ENCODE data around the gene LMTK3.
A peak's percentile ranks its signal among the peaks of the same experiment; 100 is the strongest.

Gene LMTK3

GRCh38 chr19:48499316-48500090 is 12.1 kb downstream of the LMTK3 start:
- H3K36me3 Mint-ChIP-seq (ENCODE audit: low read depth), result no peaks in the 10 kb centered on the region
- H3K27ac Mint-ChIP-seq, result no peak overlapping the region
- H3K9me3 Mint-ChIP-seq, result no peaks in the 10 kb centered on the region
- peaks cover 22% of the 10 kb centered on the region for H3K27me3 Mint-ChIP-seq (ENCODE audit: low read depth, poor library complexity)
- TF ChIP-seq, protein P1, sequence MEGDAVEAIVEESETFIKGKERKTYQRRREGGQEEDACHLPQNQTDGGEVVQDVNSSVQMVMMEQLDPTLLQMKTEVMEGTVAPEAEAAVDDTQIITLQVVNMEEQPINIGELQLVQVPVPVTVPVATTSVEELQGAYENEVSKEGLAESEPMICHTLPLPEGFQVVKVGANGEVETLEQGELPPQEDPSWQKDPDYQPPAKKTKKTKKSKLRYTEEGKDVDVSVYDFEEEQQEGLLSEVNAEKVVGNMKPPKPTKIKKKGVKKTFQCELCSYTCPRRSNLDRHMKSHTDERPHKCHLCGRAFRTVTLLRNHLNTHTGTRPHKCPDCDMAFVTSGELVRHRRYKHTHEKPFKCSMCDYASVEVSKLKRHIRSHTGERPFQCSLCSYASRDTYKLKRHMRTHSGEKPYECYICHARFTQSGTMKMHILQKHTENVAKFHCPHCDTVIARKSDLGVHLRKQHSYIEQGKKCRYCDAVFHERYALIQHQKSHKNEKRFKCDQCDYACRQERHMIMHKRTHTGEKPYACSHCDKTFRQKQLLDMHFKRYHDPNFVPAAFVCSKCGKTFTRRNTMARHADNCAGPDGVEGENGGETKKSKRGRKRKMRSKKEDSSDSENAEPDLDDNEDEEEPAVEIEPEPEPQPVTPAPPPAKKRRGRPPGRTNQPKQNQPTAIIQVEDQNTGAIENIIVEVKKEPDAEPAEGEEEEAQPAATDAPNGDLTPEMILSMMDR (IDR thresholded peaks at IDR 0.05), result no peak
- H3K4me3 Mint-ChIP-seq, result peak overlapping the region; percentile 38
- DNase-seq, result no peak
- H3K4me1 Mint-ChIP-seq, result peaks cover 54% of the 10 kb centered on the region

DNA sequence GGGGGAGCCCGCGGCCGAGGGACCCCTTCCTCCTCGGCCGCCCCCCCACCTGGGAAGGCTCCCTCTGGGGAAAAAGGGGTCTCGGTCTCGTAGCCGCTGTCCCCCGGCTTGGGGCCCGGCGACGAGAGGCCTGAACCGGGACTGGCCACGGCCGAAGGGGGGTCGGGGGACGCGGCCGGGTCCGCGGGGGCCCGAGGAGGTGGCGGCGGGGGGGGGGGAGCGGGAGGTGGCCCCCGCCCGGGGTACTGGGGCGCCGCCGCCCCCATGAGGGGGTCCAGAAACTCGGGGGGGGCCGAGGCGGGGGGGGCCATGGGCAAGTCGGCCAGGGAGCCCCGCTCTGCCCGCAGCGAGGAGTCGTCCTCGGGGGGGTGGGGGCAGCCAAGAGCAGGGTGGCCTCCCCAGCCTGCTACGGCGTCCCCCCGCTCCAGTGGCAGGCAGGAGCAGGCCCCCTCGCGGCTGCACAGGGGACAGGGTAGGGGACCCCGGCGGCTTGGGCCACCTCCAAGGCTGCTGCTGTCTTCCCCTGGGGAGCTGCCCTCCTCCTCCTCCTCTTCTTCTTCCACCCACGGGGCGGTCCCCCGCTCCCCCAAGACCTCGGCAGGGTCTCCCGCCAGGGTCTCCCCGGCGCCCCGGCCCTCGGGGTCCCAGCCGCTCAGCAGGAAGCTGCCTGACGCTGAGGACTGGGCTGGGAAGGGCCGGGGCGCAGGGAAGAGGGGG is 12.9 kb downstream of the LMTK3 start:
- Mint-ChIP-seq H3K4me3 (no peak overlapping the region), H3K27me3 (ENCODE audit: low read depth, poor library complexity) (peaks cover 27% of the 10 kb centered on the region), H3K36me3 (ENCODE audit: low read depth) (no peaks in the 10 kb centered on the region), H3K27ac (no peak overlapping the region), H3K9me3 (no peaks in the 10 kb centered on the region), H3K4me1 (peaks cover 57% of the 10 kb centered on the region)
- TF ChIP-seq, protein P1 (IDR thresholded peaks at IDR 0.05), result no peak
- no peak for DNase-seq

- no peak overlapping the region for H3K27ac Mint-ChIP-seq
- H3K4me3 Mint-ChIP-seq, result no peak overlapping the region
- peaks cover 51% of the 10 kb centered on the region for H3K4me1 Mint-ChIP-seq
- TF ChIP-seq, protein P1 (IDR thresholded peaks at IDR 0.05), result no peak
- DNase-seq, result no peak
- peaks cover 23% of the 10 kb centered on the region for H3K27me3 Mint-ChIP-seq (ENCODE audit: low read depth, poor library complexity)
- no peaks in the 10 kb centered on the region for H3K36me3 Mint-ChIP-seq (ENCODE audit: low read depth)
- no peaks in the 10 kb centered on the region for H3K9me3 Mint-ChIP-seq
Observed at GRCh38 chr19:48497728-48498594, 13.7 kb downstream of the LMTK3 start.

DNA sequence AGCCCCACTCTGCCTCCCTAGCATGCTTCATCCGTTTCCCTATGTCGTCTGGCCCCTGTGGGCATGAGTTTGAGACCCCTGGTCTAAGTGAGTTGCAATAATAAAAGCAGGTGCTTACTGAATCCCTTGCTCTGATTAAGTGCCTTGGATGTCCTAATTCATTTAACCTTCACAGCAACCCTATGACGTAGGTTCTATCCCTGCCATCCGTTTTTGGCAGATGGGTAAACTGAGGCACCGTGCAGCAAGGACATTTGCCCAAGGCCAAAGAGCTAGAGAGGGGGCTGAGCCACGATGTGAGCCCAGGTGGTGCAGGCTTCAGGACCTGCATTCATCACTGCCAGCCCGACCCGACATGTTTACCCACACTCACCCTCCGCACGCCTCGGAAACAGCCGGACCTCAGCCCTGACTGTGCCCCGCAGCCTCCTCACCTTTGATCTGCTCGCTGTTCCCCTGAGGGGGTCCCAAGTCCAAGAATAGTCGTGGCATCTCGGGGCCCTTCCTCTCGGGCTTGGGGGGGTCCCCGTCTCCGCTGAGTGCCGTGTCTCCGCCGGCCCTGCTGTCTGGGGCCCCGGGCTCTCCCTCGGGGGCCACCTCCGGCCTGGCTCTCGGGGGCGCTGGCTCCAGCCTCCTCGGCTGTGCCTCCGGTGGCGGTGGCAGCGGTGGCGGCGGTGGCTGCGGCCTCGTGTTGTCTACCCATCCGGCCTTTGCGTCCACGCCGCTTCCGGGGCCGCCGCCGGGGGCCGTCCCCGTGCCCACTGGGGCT is 14.5 kb downstream of the LMTK3 start:
- H3K4me3 Mint-ChIP-seq, result no peak overlapping the region
- H3K9me3 Mint-ChIP-seq, result no peaks in the 10 kb centered on the region
- TF ChIP-seq, protein P1 (IDR thresholded peaks at IDR 0.05), result no peak
- H3K36me3 Mint-ChIP-seq (ENCODE audit: low read depth), result no peaks in the 10 kb centered on the region
- H3K27me3 Mint-ChIP-seq (ENCODE audit: low read depth, poor library complexity), result peaks cover 30% of the 10 kb centered on the region
- H3K27ac Mint-ChIP-seq, result no peak overlapping the region
- peaks cover 53% of the 10 kb centered on the region for H3K4me1 Mint-ChIP-seq
- no peak for DNase-seq

GRCh38 chr19:48495396-48495795 is 16.2 kb downstream of the LMTK3 start:
- Mint-ChIP-seq H3K4me1 (peaks cover 55% of the 10 kb centered on the region), H3K36me3 (ENCODE audit: low read depth) (no peaks in the 10 kb centered on the region), H3K9me3 (no peaks in the 10 kb centered on the region), H3K27me3 (ENCODE audit: low read depth, poor library complexity) (peaks cover 39% of the 10 kb centered on the region), H3K4me3 (peak overlapping the region; percentile 82), H3K27ac (no peak overlapping the region)
- TF ChIP-seq, protein P1 (IDR thresholded peaks at IDR 0.05), result no peak
- no peak for DNase-seq

Measured in nephron progenitor cell (in vitro differentiated cells).